Jurkat, Clone E6-1 (cell line): ENCODE results near the gene PIAS1.

ENCODE experiments used
- DNase-seq: peaks from one replicate; pipeline ENCODE4 v3.0.0-alpha.2; 2011; ENCODE audit warnings: low read depth, low spot score
- H3K4me3 ChIP-seq: 2 replicates; pipeline ENCODE4 v1.5.1; 2011; ENCODE audit warnings: mild to moderate bottlenecking, low read length, control low read depth, moderate library complexity

The PIAS1 gene

GRCh38 chr15:68100194-68100593 is 46.1 kb downstream of the PIAS1 start:
- peak; percentile 7 for DNase-seq
- H3K4me3 ChIP-seq: no peak overlapping the region

- DNase-seq: no peak
- H3K4me3 ChIP-seq: no peak overlapping the region
These were observed 49.5 kb downstream of the PIAS1 start for GRCh38 chr15:68103603-68104002.

GRCh38 chr15:68106656-68107055 is 52.5 kb downstream of the PIAS1 start:
- H3K4me3 ChIP-seq: no peak overlapping the region
- no peak for DNase-seq

GRCh38 chr15:68107142-68107541 is 53.0 kb downstream of the PIAS1 start:
- no peak for DNase-seq
- H3K4me3 ChIP-seq: no peak overlapping the region

- H3K4me3 ChIP-seq: no peak overlapping the region
- DNase-seq: no peak
These were observed 58.6 kb downstream of the PIAS1 start for GRCh38 chr15:68112706-68113105.

- H3K4me3 ChIP-seq: no peak overlapping the region
- no peak for DNase-seq
These were observed 59.2 kb downstream of the PIAS1 start for GRCh38 chr15:68113273-68113672.

- no peak overlapping the region for H3K4me3 ChIP-seq
These were observed 59.6 kb downstream of the PIAS1 start for GRCh38 chr15:68113751-68114150.

GRCh38 chr15:68114356-68114755 is 60.2 kb downstream of the PIAS1 start:
- peak; percentile 24 for DNase-seq
- peak overlapping the region; percentile 21 for H3K4me3 ChIP-seq

More at GRCh38 chr15:68113751-68114150, 59.6 kb downstream of the PIAS1 start:
- DNase-seq: no peak

GRCh38 chr15:68114840-68115239 is 60.7 kb downstream of the PIAS1 start:
- H3K4me3 ChIP-seq: no peak overlapping the region
- no peak for DNase-seq

- no peak overlapping the region for H3K4me3 ChIP-seq
- no peak for DNase-seq
These were observed 70.6 kb downstream of the PIAS1 start for GRCh38 chr15:68124700-68125099.

GRCh38 chr15:68126396-68126795 is 72.3 kb downstream of the PIAS1 start:
- no peak overlapping the region for H3K4me3 ChIP-seq
- no peak for DNase-seq

- no peak overlapping the region for H3K4me3 ChIP-seq
- no peak for DNase-seq
These were observed 75.0 kb downstream of the PIAS1 start for GRCh38 chr15:68129072-68129471.

- H3K4me3 ChIP-seq: no peak overlapping the region
- no peak for DNase-seq
These were observed 76.7 kb downstream of the PIAS1 start for GRCh38 chr15:68130851-68131250.

GRCh38 chr15:68137096-68137495 is 83.0 kb downstream of the PIAS1 start:
- no peak overlapping the region for H3K4me3 ChIP-seq
- DNase-seq: no peak

GRCh38 chr15:68143129-68143528 is 89.0 kb downstream of the PIAS1 start:
- H3K4me3 ChIP-seq: no peak overlapping the region
- DNase-seq: no peak

- H3K4me3 ChIP-seq: no peak overlapping the region
- DNase-seq: no peak
These were observed 89.7 kb downstream of the PIAS1 start for GRCh38 chr15:68143785-68144184.

- DNase-seq: no peak
- H3K4me3 ChIP-seq: no peak overlapping the region
These were observed 91.6 kb downstream of the PIAS1 start for GRCh38 chr15:68145706-68146105.

GRCh38 chr15:68148039-68148438 is 93.9 kb downstream of the PIAS1 start:
- H3K4me3 ChIP-seq: no peak overlapping the region
- DNase-seq: no peak

GRCh38 chr15:68149059-68149458 is 94.9 kb downstream of the PIAS1 start:
- no peak for DNase-seq

GRCh38 chr15:68150187-68150586 is 96.1 kb downstream of the PIAS1 start:
- no peak for DNase-seq
- no peak overlapping the region for H3K4me3 ChIP-seq

More at GRCh38 chr15:68149059-68149458, 94.9 kb downstream of the PIAS1 start:
- H3K4me3 ChIP-seq: no peak overlapping the region

- no peak for DNase-seq
- H3K4me3 ChIP-seq: no peak overlapping the region
These were observed 97.2 kb downstream of the PIAS1 start for GRCh38 chr15:68151277-68151676.

GRCh38 chr15:68152342-68152741 is 98.2 kb downstream of the PIAS1 start:
- DNase-seq: no peak
- no peak overlapping the region for H3K4me3 ChIP-seq
